ENCODE results near the gene NEK6. TPM values are rescaled to one million over a fixed set of nuclear protein-coding genes. Genes with fewer than 3 reads are reported as not detected.

NEK6 gene
- total and polyA plus RNA-seq, 10 of the 15 experiments (the other 5 are each of a cell fraction or from before 2014, with no cell fraction given): 31.3 to 161 (median 89.2) TPM

DNA sequence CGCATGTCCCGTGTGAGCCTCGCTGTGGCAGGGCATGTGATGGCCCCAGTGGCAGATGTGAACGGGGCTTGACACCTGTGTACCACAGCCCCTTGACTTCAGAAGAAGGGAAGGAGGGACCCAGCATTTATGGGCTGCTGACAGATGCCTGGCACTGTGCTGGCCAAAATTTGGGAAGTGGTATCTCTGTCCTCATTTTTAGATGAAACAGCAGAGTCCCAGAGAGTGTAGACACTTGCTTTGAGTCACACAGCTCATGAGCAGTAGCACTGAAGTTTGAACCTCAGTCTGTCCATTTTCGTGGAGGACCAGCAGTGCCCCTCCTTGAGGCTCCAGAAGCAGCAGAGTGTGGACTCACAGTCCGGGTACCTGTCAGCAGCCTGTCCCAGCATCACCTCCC, 16.5 kb downstream of the NEK6 start:
- 0 out of 2 replicates have a peak, but pooled peaks have one; percentile 6 for TF ChIP-seq POLR2AphosphoS5 (IDR thresholded peaks at IDR 0.05; ENCODE audit: low read length)
- TF ChIP-seq EP300 (IDR thresholded peaks at IDR 0.05; ENCODE audit: borderline replicate concordance in 1 of 2, control insufficient read depth in 1 of 2, low read depth in 2 of 2, low read length in 2 of 2): no peak
- Histone ChIP-seq H3K4me2 (ENCODE audit: control insufficient read depth, insufficient read depth) (no peak overlapping the region), H3K4me1 (ENCODE audit: control insufficient read depth, insufficient read depth, low read length) (no peaks in the 10 kb centered on the region; the same call in 1 of the 2 replicates)

DNA sequence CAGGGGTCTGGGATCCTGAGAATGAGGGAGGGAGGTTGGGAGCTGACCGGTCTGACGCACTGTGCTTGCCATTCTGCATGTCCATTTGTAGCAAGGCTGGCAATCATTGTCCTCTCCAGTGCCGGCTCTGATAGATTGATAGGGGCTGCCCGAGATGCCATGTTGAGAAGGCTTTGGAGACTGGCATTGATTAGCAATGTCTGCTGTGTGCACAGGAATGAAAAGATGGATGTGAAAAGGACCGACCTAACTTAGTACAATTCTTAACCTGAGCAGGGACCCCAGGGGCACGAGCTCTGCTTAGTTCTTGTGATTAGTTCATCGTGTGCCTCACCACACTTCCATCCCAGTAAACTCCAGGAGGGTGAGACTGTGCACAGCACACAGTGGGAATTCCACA, 17.0 kb downstream of the NEK6 start:
- Histone ChIP-seq H2AFZ (ENCODE audit: control insufficient read depth, low read depth, low read length) (no peak overlapping the region), H3K27ac (ENCODE audit: control insufficient read depth, insufficient read depth) (no peak overlapping the region), H3K9me3 (replicated peaks; ENCODE audit: control insufficient read depth, insufficient read depth, low read length) (no peaks in the 10 kb centered on the region; the same call in 2 of the 3 replicates), H3K4me2 (ENCODE audit: control insufficient read depth, insufficient read depth) (no peak overlapping the region), H3K27me3 (replicated peaks in 1 of 2; ENCODE audit: control insufficient read depth in 2 of 2, insufficient read depth in 2 of 2, low read length in 1 of 2) (no peaks in the 10 kb centered on the region), H3K4me1 (ENCODE audit: control insufficient read depth, insufficient read depth, low read length) (no peaks in the 10 kb centered on the region; the same call in 1 of the 2 replicates), H3K36me3 (ENCODE audit: control insufficient read depth in 2 of 2, insufficient read depth in 2 of 2, low read length in 1 of 2) (peaks cover 32 to 34% of the 10 kb centered on the region in 2 experiments), H4K20me1 (ENCODE audit: control insufficient read depth, insufficient read depth) (peaks cover 32% of the 10 kb centered on the region), H3K9ac (ENCODE audit: control insufficient read depth, insufficient read depth, low read length) (no peak overlapping the region), H3K4me3 (no peak overlapping the region), H3K79me2 (ENCODE audit: control insufficient read depth, insufficient read depth, low read length) (peaks cover 95% of the 10 kb centered on the region)
- in situ Hi-C loops (cut with MboI) (loop anchor here (25.0 kb wide), 1 partner anchor 137 kb away; no protein-coding TSS in a partner anchor), intact Hi-C loops (cut with micrococcal nuclease; ENCODE audit: unreplicated experiment) (no loop called here)
- WGBS (ENCODE audit: insufficient coverage, insufficient replicate concordance, low lambda C conversion rate, missing lambda C conversion rate): 80% methylated on average over 7 of the region's 7 CpGs
- DNase-seq (ENCODE audit: low read depth, low spot score) (no peak), ATAC-seq (no peak), FAIRE-seq (no peak)
- ChIA-PET SMC1A (ENCODE audit: uncharacterized antibody, unreplicated experiment) (interaction anchor here (1.0 kb wide), 1 partner anchor 18 kb away, joined by 3 read pairs; no protein-coding TSS in a partner anchor), POLR2A (no interaction called here), CTCF (no interaction called here), RAD21 (ENCODE audit: unreplicated experiment) (no interaction called here)
- BruUV-seq (replicated peaks): no TSS peak
- TF ChIP-seq NR2F1 (conservative IDR thresholded peaks at IDR 0.05) (no peak), GABPA (IDR thresholded peaks at IDR 0.05; ENCODE audit: low read depth) (no peak), SP1 (IDR thresholded peaks at IDR 0.05; ENCODE audit: low read depth, low read length) (no peak), SMAD5 (IDR thresholded peaks at IDR 0.05; ENCODE audit: low read depth) (no peak), RB1 (IDR thresholded peaks at IDR 0.05; ENCODE audit: borderline replicate concordance) (no peak), POLR2A (IDR thresholded peaks at IDR 0.05; ENCODE audit: low read depth, low read length) (0 out of 2 replicates have a peak, but pooled peaks have one; percentile 6), YY1 (IDR thresholded peaks at IDR 0.05; ENCODE audit: low read depth, low read length) (no peak)
- TF ChIP-seq, protein P1, sequence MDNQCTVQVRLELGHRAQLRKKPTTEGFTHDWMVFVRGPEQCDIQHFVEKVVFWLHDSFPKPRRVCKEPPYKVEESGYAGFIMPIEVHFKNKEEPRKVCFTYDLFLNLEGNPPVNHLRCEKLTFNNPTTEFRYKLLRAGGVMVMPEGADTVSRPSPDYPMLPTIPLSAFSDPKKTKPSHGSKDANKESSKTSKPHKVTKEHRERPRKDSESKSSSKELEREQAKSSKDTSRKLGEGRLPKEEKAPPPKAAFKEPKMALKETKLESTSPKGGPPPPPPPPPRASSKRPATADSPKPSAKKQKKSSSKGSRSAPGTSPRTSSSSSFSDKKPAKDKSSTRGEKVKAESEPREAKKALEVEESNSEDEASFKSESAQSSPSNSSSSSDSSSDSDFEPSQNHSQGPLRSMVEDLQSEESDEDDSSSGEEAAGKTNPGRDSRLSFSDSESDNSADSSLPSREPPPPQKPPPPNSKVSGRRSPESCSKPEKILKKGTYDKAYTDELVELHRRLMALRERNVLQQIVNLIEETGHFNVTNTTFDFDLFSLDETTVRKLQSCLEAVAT (IDR thresholded peaks at IDR 0.05): 0 out of 2 replicates have a peak, but pooled peaks have one; percentile 29

More for the DNA sequence above, 16.5 kb downstream of the NEK6 start:
- DNase-seq (ENCODE audit: low read depth, low spot score) (no peak), FAIRE-seq (no peak), ATAC-seq (no peak)
- intact Hi-C loops (cut with micrococcal nuclease; ENCODE audit: unreplicated experiment): no loop called here
- no TSS peak for BruUV-seq (replicated peaks)
- ChIA-PET RAD21 (ENCODE audit: unreplicated experiment) (no interaction called here), SMC1A (ENCODE audit: uncharacterized antibody, unreplicated experiment) (no interaction called here), CTCF (no interaction called here), POLR2A (no interaction called here)
- H3K36me3 ChIP-seq (ENCODE audit: control insufficient read depth in 2 of 2, insufficient read depth in 2 of 2, low read length in 1 of 2): peaks cover 33 to 38% of the 10 kb centered on the region in 2 experiments
- peaks cover 34% of the 10 kb centered on the region for H4K20me1 ChIP-seq (ENCODE audit: control insufficient read depth, insufficient read depth)
- H3K27ac ChIP-seq (ENCODE audit: control insufficient read depth, insufficient read depth): no peak overlapping the region
- no peaks in the 10 kb centered on the region; the same call in 2 of the 3 replicates for H3K9me3 ChIP-seq (replicated peaks; ENCODE audit: control insufficient read depth, insufficient read depth, low read length)
- in situ Hi-C loops (cut with MboI): no loop called here
- WGBS (ENCODE audit: insufficient coverage, insufficient replicate concordance, low lambda C conversion rate, missing lambda C conversion rate): 62% methylated on average over 6 of the region's 6 CpGs
- no peak overlapping the region for H3K9ac ChIP-seq (ENCODE audit: control insufficient read depth, insufficient read depth, low read length)
- H3K79me2 ChIP-seq (ENCODE audit: control insufficient read depth, insufficient read depth, low read length): peaks cover 96% of the 10 kb centered on the region
- no peaks in the 10 kb centered on the region for H3K27me3 ChIP-seq (replicated peaks in 1 of 2; ENCODE audit: control insufficient read depth in 2 of 2, insufficient read depth in 2 of 2, low read length in 1 of 2)
- H3K4me3 ChIP-seq: no peak overlapping the region
- no peak overlapping the region for H2AFZ ChIP-seq (ENCODE audit: control insufficient read depth, low read depth, low read length)

Measured in GM12878 (cell line).